Vagina (tissue), 2 donors: ENCODE results near the gene ERFE.

ENCODE experiments used
- POLR2AphosphoS5 ChIP-seq, 2 donors: sonication (generic); formaldehyde crosslinking; IDR thresholded peaks; one replicate each; pipeline ENCODE4 v1.9.0; 2017; ENCODE audit warnings: antibody characterized with exemption in 2 of 2, mild to moderate bottlenecking in 2 of 2, low read depth in 1 of 2; ENCODE audit not compliant: insufficient read depth in 1 of 2
- TF ChIP-seq, protein P1 (sequence below), 3 experiments: fragments of 450-650 bp in 2 of 3; fragments of 200-600 bp in 1 of 3; sonication (generic) in 1 of 3; IDR thresholded peaks; one replicate each; pipeline ENCODE4 v1.5.1; 2017 to 2019; ENCODE audit warnings: antibody characterized with exemption in 3 of 3, mild to moderate bottlenecking in 2 of 3, moderate library complexity in 2 of 3

DNA sequence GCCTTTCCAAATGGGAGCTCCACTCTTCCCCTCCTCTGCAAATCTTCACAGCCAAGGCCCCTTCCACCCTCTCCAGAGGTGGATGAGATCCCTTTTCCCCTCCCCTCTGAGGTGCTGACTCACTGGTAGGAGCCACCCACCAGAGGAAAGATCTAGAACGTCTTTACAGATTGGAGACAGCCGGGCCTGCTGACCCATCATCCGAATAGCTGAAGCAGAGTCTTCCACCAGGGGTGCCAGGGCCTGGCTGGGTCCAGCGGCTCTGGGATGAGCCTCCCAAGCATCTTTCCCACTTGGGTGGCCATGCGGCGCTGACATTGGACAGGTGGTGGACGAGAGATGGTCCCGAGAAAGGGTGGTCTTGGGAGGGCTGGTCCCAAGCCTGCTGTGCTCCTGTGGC is 9.0 kb downstream of the ERFE start:
- TF ChIP-seq, protein P1, sequence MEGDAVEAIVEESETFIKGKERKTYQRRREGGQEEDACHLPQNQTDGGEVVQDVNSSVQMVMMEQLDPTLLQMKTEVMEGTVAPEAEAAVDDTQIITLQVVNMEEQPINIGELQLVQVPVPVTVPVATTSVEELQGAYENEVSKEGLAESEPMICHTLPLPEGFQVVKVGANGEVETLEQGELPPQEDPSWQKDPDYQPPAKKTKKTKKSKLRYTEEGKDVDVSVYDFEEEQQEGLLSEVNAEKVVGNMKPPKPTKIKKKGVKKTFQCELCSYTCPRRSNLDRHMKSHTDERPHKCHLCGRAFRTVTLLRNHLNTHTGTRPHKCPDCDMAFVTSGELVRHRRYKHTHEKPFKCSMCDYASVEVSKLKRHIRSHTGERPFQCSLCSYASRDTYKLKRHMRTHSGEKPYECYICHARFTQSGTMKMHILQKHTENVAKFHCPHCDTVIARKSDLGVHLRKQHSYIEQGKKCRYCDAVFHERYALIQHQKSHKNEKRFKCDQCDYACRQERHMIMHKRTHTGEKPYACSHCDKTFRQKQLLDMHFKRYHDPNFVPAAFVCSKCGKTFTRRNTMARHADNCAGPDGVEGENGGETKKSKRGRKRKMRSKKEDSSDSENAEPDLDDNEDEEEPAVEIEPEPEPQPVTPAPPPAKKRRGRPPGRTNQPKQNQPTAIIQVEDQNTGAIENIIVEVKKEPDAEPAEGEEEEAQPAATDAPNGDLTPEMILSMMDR (IDR thresholded peaks at IDR 0.05): no peak
- no peak for TF ChIP-seq POLR2AphosphoS5 (IDR thresholded peaks at IDR 0.05; ENCODE audit: insufficient read depth in 1 of 2, low read depth in 1 of 2)
